HepG2 (cell line): ENCODE results near the gene NLRP2B. TPM values are rescaled to one million over a fixed set of nuclear protein-coding genes. Genes with fewer than 3 reads are reported as not detected.

ENCODE experiments used
- ATAC-seq: fragments of 200-7000 bp; cut with Tn5 transposase; 3 replicates; pipeline ENCODE4 v1.9.1; 2020; ENCODE audit warnings: mild to moderate bottlenecking, moderate library complexity
- BruUV-seq: library from RNA; stranded (reverse); fragments of 400-500 nt; replicated peaks from 2 replicates; lab custom pipeline; 2021; lab: Mats Ljungman, UMichigan
- CTCF ChIA-PET: fragments of 300-600 bp; formaldehyde crosslinking; extraction: SDS; loops from one replicate; lab custom pipeline; 2021; ENCODE audit warnings: low total read pairs, inconsistent platforms, low intra/inter-chr PET ratio; lab: Yijun Ruan, JAX
- POLR2A ChIA-PET: fragments of 350-600 bp; sonication (Branson Sonifier 250); formaldehyde crosslinking; loops from one replicate; lab custom pipeline; 2020; ENCODE audit warnings: antibody characterized with exemption, inconsistent platforms; lab: Yijun Ruan, JAX
- DNase-seq: peaks from one replicate; pipeline ENCODE4 v3.0.0-alpha.2; 2015; ENCODE audit warnings: low spot score
- FAIRE-seq: peaks from 3 replicates; lab custom pipeline; 2011; peaks lifted over from hg19 to GRCh38; lab: Jason Lieb, UNC
- H2AFZ ChIP-seq: one replicate; pipeline ENCODE4 v1.6.1; 2011; ENCODE audit warnings: low read length, inconsistent platforms
- H3K27ac ChIP-seq: fragments of 300-600 bp; 3 replicates; pipeline ENCODE4 v1.8.0; 2011; ENCODE audit warnings: mixed run types, mild to moderate bottlenecking, mixed read lengths, low read length, inconsistent platforms; ENCODE audit not compliant: insufficient read depth; ENCODE audit errors: extremely low read length
- H3K27me3 ChIP-seq, 2 experiments: fragments of 200-600 bp in 1 of 2; 2 replicates in 1 of 2; 3 replicates in 1 of 2; pipeline versions ENCODE4 v1.6.0 to v1.8.0; 2011; ENCODE audit warnings: low read length in 2 of 2, mild to moderate bottlenecking in 2 of 2, moderate library complexity in 2 of 2, inconsistent platforms in 1 of 2; ENCODE audit not compliant: insufficient read depth in 2 of 2, control insufficient read depth in 1 of 2
- H3K36me3 ChIP-seq, 2 experiments: fragments of 200-600 bp in 1 of 2; replicated peaks in 1 of 2; 2 replicates in 1 of 2; 3 replicates in 1 of 2; pipeline versions ENCODE4 v1.5.1 to v1.8.0; 2011; ENCODE audit warnings: low read length in 2 of 2, inconsistent platforms in 1 of 2; ENCODE audit not compliant: insufficient read depth in 2 of 2, control insufficient read depth in 1 of 2
- H3K4me1 ChIP-seq: 2 replicates; pipeline ENCODE4 v1.5.1; 2012; ENCODE audit warnings: low read length, inconsistent platforms; ENCODE audit not compliant: insufficient read depth
- H3K4me2 ChIP-seq: 2 replicates; pipeline ENCODE4 v1.6.0; 2011; ENCODE audit warnings: low read depth, low read length, inconsistent platforms
- H3K4me3 ChIP-seq, 3 experiments: fragments of 200-600 bp in 1 of 3; sonication (generic), shearing (Covaris generic) in 1 of 3; replicated peaks in 1 of 3; 2 replicates each; pipeline ENCODE4 v1.5.1; 2011 to 2016; ENCODE audit warnings: low read length in 3 of 3, inconsistent platforms in 2 of 3, low read depth in 2 of 3, mild to moderate bottlenecking in 2 of 3, control low read depth in 1 of 3, mixed read lengths in 1 of 3; ENCODE audit not compliant: insufficient read depth in 1 of 3
- H3K79me2 ChIP-seq: one replicate; pipeline ENCODE4 v1.6.1; 2011; ENCODE audit warnings: low read length, inconsistent platforms; ENCODE audit not compliant: insufficient read depth
- H3K9ac ChIP-seq: 2 replicates; pipeline ENCODE4 v1.6.0; 2011; ENCODE audit warnings: mild to moderate bottlenecking, low read depth, low read length, inconsistent platforms; ENCODE audit not compliant: insufficient read depth
- H3K9me3 ChIP-seq: 2 replicates; pipeline ENCODE4 v1.5.1; 2012; ENCODE audit warnings: mild to moderate bottlenecking, low read length
- H4K20me1 ChIP-seq: 2 replicates; pipeline ENCODE4 v1.6.0; 2011; ENCODE audit warnings: inconsistent platforms, mild to moderate bottlenecking, low read length, moderate library complexity; ENCODE audit not compliant: insufficient read depth
- AKAP8 ChIP-seq: sonication (generic); formaldehyde crosslinking; IDR thresholded peaks from 2 replicates; pipeline ENCODE4 v1.5.1; 2020; ENCODE audit warnings: mild to moderate bottlenecking, missing genetic modification reagents
- EED ChIP-seq: sonication (generic); formaldehyde crosslinking; IDR thresholded peaks from 2 replicates; pipeline ENCODE4 v1.5.0; 2020; ENCODE audit warnings: mild to moderate bottlenecking, missing genetic modification reagents
- GATAD2A ChIP-seq: IDR thresholded peaks from 2 replicates; pipeline ENCODE4 v1.6.1; 2016
- GLI4 ChIP-seq: sonication (generic); formaldehyde crosslinking; IDR thresholded peaks from 2 replicates; pipeline ENCODE4 v1.5.1; 2020; ENCODE audit warnings: missing genetic modification reagents, mild to moderate bottlenecking, moderate library complexity, borderline replicate concordance
- HHEX ChIP-seq: IDR thresholded peaks from 2 replicates; pipeline ENCODE4 v1.6.1; 2016; ENCODE audit warnings: control low read depth
- HNRNPLL ChIP-seq: fragments of 200-400 bp; formaldehyde crosslinking; IDR thresholded peaks from 2 replicates; pipeline ENCODE4 v1.6.1; 2017; ENCODE audit warnings: mild to moderate bottlenecking, low read depth, low read length; ENCODE audit not compliant: poor library complexity, severe bottlenecking
- MZF1 ChIP-seq: sonication (generic); formaldehyde crosslinking; IDR thresholded peaks from 2 replicates; pipeline ENCODE4 v1.8.1; 2023; ENCODE audit warnings: mild to moderate bottlenecking, missing genetic modification reagents, borderline replicate concordance
- PHF8 ChIP-seq: sonication (generic); formaldehyde crosslinking; IDR thresholded peaks from 2 replicates; pipeline ENCODE4 v1.5.0; 2020; ENCODE audit warnings: missing genetic modification reagents
- STAT5B ChIP-seq: sonication (generic); formaldehyde crosslinking; IDR thresholded peaks from 2 replicates; pipeline ENCODE4 v1.4.0; 2020; ENCODE audit warnings: missing genetic modification reagents
- ZFP41 ChIP-seq: sonication (generic); formaldehyde crosslinking; IDR thresholded peaks from 2 replicates; pipeline ENCODE4 v1.4.0; 2020; ENCODE audit warnings: mild to moderate bottlenecking, missing genetic modification reagents, borderline replicate concordance
- ZFY ChIP-seq: sonication (generic); formaldehyde crosslinking; IDR thresholded peaks from 2 replicates; pipeline ENCODE4 v1.4.0; 2020; ENCODE audit warnings: missing genetic modification reagents
- ZNF510 ChIP-seq: sonication (generic); formaldehyde crosslinking; IDR thresholded peaks from 2 replicates; pipeline ENCODE4 v1.4.0; 2020; ENCODE audit warnings: low read depth, mild to moderate bottlenecking, missing genetic modification reagents
- ZNF512 ChIP-seq: sonication (generic); formaldehyde crosslinking; IDR thresholded peaks from 2 replicates; pipeline ENCODE4 v1.4.0; 2020; ENCODE audit warnings: mild to moderate bottlenecking, missing genetic modification reagents
- ZNF616 ChIP-seq: sonication (generic); formaldehyde crosslinking; IDR thresholded peaks from 2 replicates; pipeline ENCODE4 v1.5.0; 2020; ENCODE audit warnings: low read depth, mild to moderate bottlenecking, missing genetic modification reagents
- ZNF775 ChIP-seq: sonication (generic); formaldehyde crosslinking; IDR thresholded peaks from 2 replicates; pipeline ENCODE4 v1.4.0; 2020; ENCODE audit warnings: missing genetic modification reagents, mild to moderate bottlenecking, moderate library complexity, borderline replicate concordance
- ZNF816 ChIP-seq: sonication (generic); formaldehyde crosslinking; IDR thresholded peaks from 2 replicates; pipeline ENCODE4 v1.8.0; 2022; ENCODE audit warnings: missing genetic modification reagents, mild to moderate bottlenecking, borderline replicate concordance
- ZSCAN20 ChIP-seq: sonication (generic); formaldehyde crosslinking; IDR thresholded peaks from 2 replicates; pipeline ENCODE4 v1.4.0; 2020; ENCODE audit warnings: missing genetic modification reagents, mild to moderate bottlenecking, borderline replicate concordance
- ZZZ3 ChIP-seq: sonication (generic); formaldehyde crosslinking; IDR thresholded peaks from 2 replicates; pipeline ENCODE4 v1.4.0; 2020; ENCODE audit warnings: missing genetic modification reagents, mild to moderate bottlenecking, borderline replicate concordance
- WGBS: methylation state at CpG from one replicate; pipeline ENCODE4 v1.1.6; 2017; ENCODE audit warnings: low lambda C conversion rate; 5-methylcytosine and 5-hydroxymethylcytosine counted together
- in situ Hi-C: cut with HindIII; loops from 2 replicates; pipeline ENCODE4 v1.10.0; 2017; ENCODE audit warnings: low pct_unique_long_range_greater_than_20kb; ENCODE audit not compliant: extremely low pct_ligation_motif_present
- intact Hi-C: fragments of 100-400 bp; cut with micrococcal nuclease; formaldehyde crosslinking; loops from one replicate; pipeline ENCODE4 v1.10.0; 2022; ENCODE audit not compliant: unreplicated experiment
- polyA plus RNA-seq, 8 experiments: library from polyadenylated mRNA; depleted of rRNA in 3 of 8; stranded (reverse) in 7 of 8; unstranded in 1 of 8; fragments of >200 nt; fragmentation: Illumina TruSeq in 4 of 8; extraction: Trizol in 4 of 8; gene quantifications; 2 replicates each; pipeline versions ENCODE4 v1.2.1 to v1.2.3, GENCODE V29; 2011 to 2016; ENCODE audit warnings: low read depth in 4 of 8, missing spikeins in 1 of 8, mixed read lengths in 1 of 8; ENCODE audit not compliant: insufficient read depth in 1 of 8
- total RNA-seq, 5 experiments: library from RNA; depleted of rRNA; stranded (reverse); fragments of >200 nt; fragmentation: Illumina TruSeq; extraction: Trizol; gene quantifications; 2 replicates each; pipeline ENCODE4 v1.2.3, GENCODE V29; 2016; ENCODE audit warnings: low read depth in 1 of 5
- TF ChIP-seq, protein P1 (sequence below): sonication (generic); formaldehyde crosslinking; conservative IDR thresholded peaks from 2 replicates; pipeline ENCODE4 v1.4.0; 2020; ENCODE audit warnings: missing genetic modification reagents
- TF ChIP-seq, protein P2 (sequence below): sonication (generic); formaldehyde crosslinking; IDR thresholded peaks from 2 replicates; pipeline ENCODE4 v1.8.1; 2023; ENCODE audit warnings: mild to moderate bottlenecking, missing genetic modification reagents, borderline replicate concordance

Gene NLRP2B
- total and polyA plus RNA-seq, 2 of the 13 experiments (the other 11 are each of a cell fraction or from before 2014, with no cell fraction given) = not detected

GRCh38 chrX:57674861-57675260 lies 5.2 kb downstream of the NLRP2B start:
- POLR2A ChIA-PET = no interaction called here

More at GRCh38 chrX:57674861-57675260, 5.2 kb downstream of the NLRP2B start:
- no peak overlapping the region for H2AFZ ChIP-seq
- in situ Hi-C loops = no loop called here
- DNase-seq = no peak
- no peak overlapping the region for H3K4me2 ChIP-seq
- H3K36me3 ChIP-seq = no peaks in the 10 kb centered on the region
- no peak overlapping the region for H3K27ac ChIP-seq
- CTCF ChIA-PET = no interaction called here
- no peak overlapping the region for H3K9ac ChIP-seq
- BruUV-seq = no TSS peak
- TF ChIP-seq STAT5B (CRISPR knock-in tag) (no peak), EED (CRISPR knock-in tag) (no peak), ZNF775 (CRISPR knock-in tag) (no peak), ZZZ3 (CRISPR knock-in tag) (no peak), ZNF816 (CRISPR knock-in tag) (no peak), HHEX (CRISPR knock-in tag) (no peak), ZFP41 (no peak), MZF1 (CRISPR knock-in tag) (no peak), ZNF512 (no peak), PHF8 (CRISPR knock-in tag) (no peak), ZSCAN20 (CRISPR knock-in tag) (no peak), AKAP8 (CRISPR knock-in tag) (no peak), ZNF510 (CRISPR knock-in tag) (no peak), HNRNPLL (no peak), ZFY (CRISPR knock-in tag) (no peak), ZNF616 (CRISPR knock-in tag) (no peak), GATAD2A (CRISPR knock-in tag) (no peak), GLI4 (no peak)
- TF ChIP-seq, protein P1, sequence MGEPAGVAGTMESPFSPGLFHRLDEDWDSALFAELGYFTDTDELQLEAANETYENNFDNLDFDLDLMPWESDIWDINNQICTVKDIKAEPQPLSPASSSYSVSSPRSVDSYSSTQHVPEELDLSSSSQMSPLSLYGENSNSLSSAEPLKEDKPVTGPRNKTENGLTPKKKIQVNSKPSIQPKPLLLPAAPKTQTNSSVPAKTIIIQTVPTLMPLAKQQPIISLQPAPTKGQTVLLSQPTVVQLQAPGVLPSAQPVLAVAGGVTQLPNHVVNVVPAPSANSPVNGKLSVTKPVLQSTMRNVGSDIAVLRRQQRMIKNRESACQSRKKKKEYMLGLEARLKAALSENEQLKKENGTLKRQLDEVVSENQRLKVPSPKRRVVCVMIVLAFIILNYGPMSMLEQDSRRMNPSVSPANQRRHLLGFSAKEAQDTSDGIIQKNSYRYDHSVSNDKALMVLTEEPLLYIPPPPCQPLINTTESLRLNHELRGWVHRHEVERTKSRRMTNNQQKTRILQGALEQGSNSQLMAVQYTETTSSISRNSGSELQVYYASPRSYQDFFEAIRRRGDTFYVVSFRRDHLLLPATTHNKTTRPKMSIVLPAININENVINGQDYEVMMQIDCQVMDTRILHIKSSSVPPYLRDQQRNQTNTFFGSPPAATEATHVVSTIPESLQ (CRISPR knock-in tag) = no peak
- TF ChIP-seq, protein P2, sequence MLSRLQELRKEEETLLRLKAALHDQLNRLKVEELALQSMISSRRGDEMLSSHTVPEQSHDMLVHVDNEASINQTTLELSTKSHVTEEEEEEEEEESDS (CRISPR knock-in tag) = no peak
- TF ChIP-seq, all 625 proteins: peak for 0
- ATAC-seq (no peak), FAIRE-seq (no peak)
- Histone ChIP-seq H3K79me2 (no peaks in the 10 kb centered on the region), H3K4me3 (no peak overlapping the region), H3K4me1 (no peaks in the 10 kb centered on the region), H3K9me3 (no peaks in the 10 kb centered on the region), H4K20me1 (no peaks in the 10 kb centered on the region), H3K27me3 (peaks cover 0 to 4% of the 10 kb centered on the region in 2 experiments; a peak in 1 of 5 replicates)
- intact Hi-C loops = no loop called here
- WGBS = 6% methylated on average over 5 of the region's 5 CpGs
